Glutamatergic neuron (in vitro differentiated cells): ENCODE results near the gene ZDHHC8. TPM values are rescaled to one million over a fixed set of nuclear protein-coding genes. Genes with fewer than 3 reads are reported as not detected.

Experiments
- DNase-seq: peaks from one replicate; pipeline ENCODE4 v3.0.0; 2022
- H3K27ac Mint-ChIP-seq: one replicate; pipeline ENCODE4 v1.8.0; 2020; ENCODE audit warnings: mild to moderate bottlenecking, mixed read lengths, inconsistent platforms; ENCODE audit not compliant: unreplicated experiment
- H3K27me3 Mint-ChIP-seq: one replicate; pipeline ENCODE4 v1.8.0; 2020; ENCODE audit warnings: mild to moderate bottlenecking, moderate library complexity, mixed read lengths, inconsistent platforms; ENCODE audit not compliant: unreplicated experiment
- H3K36me3 Mint-ChIP-seq: one replicate; pipeline ENCODE4 v1.8.0; 2020; ENCODE audit warnings: mild to moderate bottlenecking, mixed read lengths, inconsistent platforms; ENCODE audit not compliant: unreplicated experiment
- H3K4me1 Mint-ChIP-seq: one replicate; pipeline ENCODE4 v1.8.0; 2020; ENCODE audit warnings: mild to moderate bottlenecking, low read depth, mixed read lengths, inconsistent platforms; ENCODE audit not compliant: unreplicated experiment
- H3K4me3 Mint-ChIP-seq: one replicate; pipeline ENCODE4 v1.8.0; 2020; ENCODE audit warnings: mild to moderate bottlenecking, mixed read lengths, inconsistent platforms; ENCODE audit not compliant: unreplicated experiment
- H3K9me3 Mint-ChIP-seq: one replicate; pipeline ENCODE4 v1.8.0; 2020; ENCODE audit warnings: mild to moderate bottlenecking, moderate library complexity, mixed read lengths, inconsistent platforms; ENCODE audit not compliant: unreplicated experiment
- total RNA-seq: library from RNA; stranded (reverse); fragmentation: NEBNext Ultra II Directional; extraction: Animal tissue kit (Norgen Biotek cat#: 25700); gene quantifications from one replicate; pipeline ENCODE4 v1.2.1, GENCODE V29; 2021; ENCODE audit not compliant: unreplicated experiment
- TF ChIP-seq, protein P1 (sequence below): fragments of 200-600 bp; sonication (generic); IDR thresholded peaks from one replicate; pipeline ENCODE4 v1.5.0; 2021; ENCODE audit not compliant: partially characterized antibody, unreplicated experiment

The ZDHHC8 gene
- total RNA-seq, 1 donor from 2014 or later: 119 TPM

DNA sequence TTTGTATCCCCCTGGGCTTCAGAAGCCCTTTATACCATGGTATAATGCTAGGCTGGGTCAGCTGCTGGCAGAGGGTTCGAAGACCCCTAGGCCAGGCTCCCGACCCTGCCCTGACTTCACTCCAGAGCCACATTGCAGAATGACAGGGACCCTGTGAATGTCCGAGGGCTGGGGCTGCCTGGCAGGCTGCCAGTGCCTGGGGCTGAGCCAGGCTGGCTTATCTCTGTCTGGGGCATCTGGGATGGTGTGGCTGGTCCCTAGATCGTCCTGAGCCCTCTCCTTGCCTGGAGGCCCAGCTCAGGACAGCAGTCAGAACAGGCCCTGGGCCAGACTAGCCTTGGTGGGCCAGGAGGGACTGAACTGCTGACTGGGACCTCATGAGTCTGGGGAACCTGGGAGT is 3.7 kb downstream of the ZDHHC8 start:
- Mint-ChIP-seq H3K4me3 (no peak overlapping the region), H3K27me3 (peaks cover 5% of the 10 kb centered on the region), H3K9me3 (no peaks in the 10 kb centered on the region), H3K4me1 (peaks cover 4% of the 10 kb centered on the region), H3K27ac (no peak overlapping the region), H3K36me3 (no peaks in the 10 kb centered on the region)
- no peak for DNase-seq
- TF ChIP-seq, protein P1, sequence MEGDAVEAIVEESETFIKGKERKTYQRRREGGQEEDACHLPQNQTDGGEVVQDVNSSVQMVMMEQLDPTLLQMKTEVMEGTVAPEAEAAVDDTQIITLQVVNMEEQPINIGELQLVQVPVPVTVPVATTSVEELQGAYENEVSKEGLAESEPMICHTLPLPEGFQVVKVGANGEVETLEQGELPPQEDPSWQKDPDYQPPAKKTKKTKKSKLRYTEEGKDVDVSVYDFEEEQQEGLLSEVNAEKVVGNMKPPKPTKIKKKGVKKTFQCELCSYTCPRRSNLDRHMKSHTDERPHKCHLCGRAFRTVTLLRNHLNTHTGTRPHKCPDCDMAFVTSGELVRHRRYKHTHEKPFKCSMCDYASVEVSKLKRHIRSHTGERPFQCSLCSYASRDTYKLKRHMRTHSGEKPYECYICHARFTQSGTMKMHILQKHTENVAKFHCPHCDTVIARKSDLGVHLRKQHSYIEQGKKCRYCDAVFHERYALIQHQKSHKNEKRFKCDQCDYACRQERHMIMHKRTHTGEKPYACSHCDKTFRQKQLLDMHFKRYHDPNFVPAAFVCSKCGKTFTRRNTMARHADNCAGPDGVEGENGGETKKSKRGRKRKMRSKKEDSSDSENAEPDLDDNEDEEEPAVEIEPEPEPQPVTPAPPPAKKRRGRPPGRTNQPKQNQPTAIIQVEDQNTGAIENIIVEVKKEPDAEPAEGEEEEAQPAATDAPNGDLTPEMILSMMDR: no peak

DNA sequence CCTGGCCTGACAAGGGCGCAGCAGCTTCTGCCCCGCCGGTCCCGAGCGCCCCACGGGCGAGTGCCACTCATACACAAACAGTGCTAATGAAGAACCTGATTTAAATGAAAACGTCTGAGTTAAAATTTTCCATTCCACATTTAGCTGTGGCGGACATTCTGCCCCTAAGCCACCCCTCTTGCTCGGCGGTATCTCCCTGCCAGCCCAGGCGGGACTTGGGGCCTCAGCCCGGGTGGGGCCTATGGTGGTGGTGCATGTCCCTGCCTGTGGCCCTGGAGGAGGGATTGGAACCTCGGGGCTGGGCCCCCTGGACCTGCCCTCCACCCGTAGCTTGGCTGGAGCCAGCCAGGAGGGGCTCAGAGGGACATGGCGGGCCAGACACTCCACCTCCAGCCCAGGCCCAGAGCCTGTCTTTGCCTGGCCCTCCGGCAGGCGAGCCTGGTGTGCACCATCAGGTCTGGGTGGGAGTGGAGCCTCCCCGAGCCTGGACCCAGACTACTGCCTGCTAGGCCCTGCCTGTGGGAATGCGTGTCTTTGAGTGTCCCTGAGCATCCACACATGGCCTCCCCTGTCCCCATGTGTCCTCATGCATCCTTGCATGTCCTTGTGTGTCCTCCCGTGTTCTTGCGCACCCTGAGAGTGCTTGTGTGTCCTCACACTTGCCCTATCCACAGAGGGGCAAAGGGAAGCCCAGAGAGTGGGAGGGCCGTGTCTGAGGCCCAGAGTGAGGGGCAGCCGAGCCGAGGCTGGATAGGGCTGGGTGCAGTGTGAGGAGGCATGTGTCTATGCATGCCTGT is 4.4 kb downstream of the ZDHHC8 start:
- DNase-seq: no peak
- Mint-ChIP-seq H3K27ac (no peak overlapping the region), H3K9me3 (no peaks in the 10 kb centered on the region), H3K4me3 (no peak overlapping the region), H3K4me1 (peaks cover 4% of the 10 kb centered on the region), H3K27me3 (peaks cover 5% of the 10 kb centered on the region), H3K36me3 (no peaks in the 10 kb centered on the region)
- TF ChIP-seq, protein P1: no peak

DNA sequence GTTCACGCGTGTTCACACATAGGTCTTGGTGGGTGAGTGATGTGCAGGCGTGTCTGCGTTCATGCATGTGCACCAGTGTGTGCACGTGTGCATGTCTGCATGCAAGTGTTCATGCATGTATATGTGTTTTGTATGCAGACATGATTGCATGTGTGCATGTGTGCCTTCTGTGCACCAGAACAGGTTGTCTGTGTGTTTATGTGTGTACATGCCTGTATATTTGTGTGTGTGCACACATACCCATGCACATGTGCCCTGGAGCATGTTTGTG is 4.9 kb downstream of the ZDHHC8 start:
- Mint-ChIP-seq H3K4me1 (peaks cover 4% of the 10 kb centered on the region), H3K4me3 (no peak overlapping the region), H3K36me3 (no peaks in the 10 kb centered on the region), H3K9me3 (no peaks in the 10 kb centered on the region), H3K27me3 (peaks cover 5% of the 10 kb centered on the region), H3K27ac (no peak overlapping the region)
- DNase-seq: no peak
- TF ChIP-seq, protein P1: no peak

DNA sequence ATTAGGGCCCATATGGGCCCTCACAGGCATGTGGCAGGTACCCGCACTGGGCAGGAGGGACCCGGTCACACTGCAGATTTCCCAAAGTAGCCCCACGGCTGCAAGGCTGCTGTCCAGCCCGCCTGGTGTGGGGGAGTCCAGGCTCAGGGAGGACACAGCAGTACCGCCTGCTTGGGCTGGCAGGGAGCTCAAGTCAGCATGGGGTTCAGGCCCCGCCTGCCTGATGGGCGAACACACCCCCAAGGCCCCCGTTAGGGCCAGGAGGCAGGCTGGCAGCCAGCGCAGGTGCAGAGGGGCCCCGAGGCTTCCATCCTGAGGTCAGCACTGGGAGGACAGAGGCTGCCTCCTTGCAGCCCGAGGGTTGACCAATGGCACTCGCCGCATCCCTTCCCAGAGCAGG is 5.5 kb downstream of the ZDHHC8 start:
- no peak overlapping the region for H3K4me3 Mint-ChIP-seq
- H3K27me3 Mint-ChIP-seq: peaks cover 5% of the 10 kb centered on the region
- DNase-seq: no peak
- no peaks in the 10 kb centered on the region for H3K9me3 Mint-ChIP-seq
- TF ChIP-seq, protein P1: no peak
- H3K27ac Mint-ChIP-seq: no peak overlapping the region
- no peaks in the 10 kb centered on the region for H3K36me3 Mint-ChIP-seq
- H3K4me1 Mint-ChIP-seq: peaks cover 4% of the 10 kb centered on the region

DNA sequence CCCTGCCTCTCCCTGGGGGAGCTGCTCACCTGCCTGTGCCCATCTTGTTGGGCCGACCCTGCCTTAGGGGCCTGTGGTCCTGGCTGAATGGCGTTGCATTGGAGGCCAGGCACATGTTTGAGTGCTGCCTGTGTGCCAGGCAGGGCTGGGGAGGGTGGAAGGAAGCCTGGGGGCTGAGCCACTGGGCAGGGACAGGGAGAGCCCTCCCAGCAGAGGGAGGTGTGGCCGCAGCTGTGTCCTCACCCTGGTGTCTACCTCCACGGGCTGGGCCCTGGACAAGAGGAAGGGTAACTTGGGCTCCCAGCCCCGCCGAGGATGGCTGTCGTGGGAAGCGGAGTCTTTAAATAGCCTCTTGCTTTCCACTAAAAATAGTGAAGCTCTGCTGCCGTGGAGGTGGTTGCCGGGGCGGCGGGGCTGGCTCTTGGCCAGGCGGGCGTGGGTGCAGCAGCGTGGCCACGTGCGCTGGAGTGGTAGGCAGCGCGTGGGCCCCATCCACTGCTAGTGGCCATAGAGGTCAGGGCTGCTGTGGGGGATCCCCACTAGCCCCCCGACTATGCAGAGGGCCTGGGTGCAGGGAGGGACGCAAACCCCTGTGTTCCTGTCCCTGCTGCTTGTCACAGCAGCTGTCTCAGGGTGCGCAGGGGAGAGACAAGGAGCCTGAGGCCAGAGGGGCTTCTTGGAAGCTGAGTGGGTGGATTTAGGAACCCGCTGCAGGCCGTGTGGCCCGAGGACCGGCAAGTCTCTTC is 6.2 kb downstream of the ZDHHC8 start:
- H3K9me3 Mint-ChIP-seq: no peaks in the 10 kb centered on the region
- TF ChIP-seq, protein P1: no peak
- no peak for DNase-seq
- no peak overlapping the region for H3K4me3 Mint-ChIP-seq
- no peak overlapping the region for H3K27ac Mint-ChIP-seq
- H3K4me1 Mint-ChIP-seq: peaks cover 4% of the 10 kb centered on the region
- H3K36me3 Mint-ChIP-seq: no peaks in the 10 kb centered on the region
- H3K27me3 Mint-ChIP-seq: peaks cover 5% of the 10 kb centered on the region
